ELR (cell line): Measurements from ENCODE around the gene UGT1A4.
"Not testable (repeated sequence)": the region's sequence is repeated elsewhere in the genome, so short reads cannot be mapped to it uniquely, and the experiment has no call there.

Experiments
- DNase-seq: peaks from one replicate; pipeline ENCODE4 v3.0.0-alpha.2; 2015; ENCODE audit warnings: low read depth

UGT1A4 gene

GRCh38 chr2:233700028-233700635, 18.4 kb upstream of the UGT1A4 start:
- DNase-seq = no peak

GRCh38 chr2:233700842-233701241, 17.7 kb upstream of the UGT1A4 start:
- DNase-seq = not testable (repeated sequence)

- no peak for DNase-seq
Measured at GRCh38 chr2:233702238-233702637, 16.3 kb upstream of the UGT1A4 start.

DNA sequence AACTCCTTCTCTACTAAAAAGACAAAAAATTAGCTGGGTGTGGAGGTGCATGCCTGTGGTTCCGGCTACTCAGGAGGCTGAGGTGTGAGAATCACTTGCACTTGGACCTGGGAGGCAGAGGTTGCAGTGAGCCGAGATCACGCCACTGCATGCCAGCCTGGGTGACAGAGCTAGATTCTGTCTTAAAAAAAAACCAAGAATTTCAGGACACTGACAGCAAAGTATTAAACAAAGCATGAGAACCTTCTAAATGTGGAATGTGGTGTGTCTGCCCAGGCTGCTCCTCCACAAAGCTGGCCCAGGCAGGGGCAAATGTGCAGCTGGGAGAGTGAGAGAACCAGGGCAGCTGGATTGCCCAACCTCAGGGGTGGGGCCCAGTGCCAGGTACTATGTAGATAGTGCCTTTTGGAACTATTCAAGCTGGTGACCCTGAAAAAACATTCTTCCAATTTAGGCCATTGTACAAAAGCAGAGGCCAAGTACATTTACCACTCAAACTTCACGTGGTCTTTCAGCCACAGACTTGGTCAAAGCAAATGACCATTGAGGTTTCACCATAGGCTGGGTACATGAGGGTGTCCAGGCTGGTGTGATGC, 12.5 kb upstream of the UGT1A4 start:
- no peak for DNase-seq

DNA sequence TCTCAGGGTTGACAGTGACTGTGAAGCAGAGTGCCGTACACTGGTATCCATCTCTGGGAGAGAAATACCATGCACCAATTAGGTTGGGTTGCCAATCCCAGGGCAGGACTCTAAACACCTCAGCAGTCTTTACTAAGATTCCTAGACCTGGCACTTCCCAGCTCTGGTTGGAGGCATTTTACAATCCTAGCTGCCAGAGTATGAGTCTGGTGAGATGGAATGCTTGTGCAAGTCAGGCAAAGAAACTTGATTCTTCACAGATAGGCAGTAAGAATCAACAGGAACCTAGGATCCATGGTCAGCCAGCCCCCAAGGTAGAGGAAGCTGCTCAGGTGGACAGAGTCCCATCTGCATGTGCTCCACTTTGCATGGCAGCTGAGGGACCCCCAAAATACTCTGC, 11.8 kb upstream of the UGT1A4 start:
- DNase-seq = peak; percentile 13

GRCh38 chr2:233707940-233708644, 10.4 kb upstream of the UGT1A4 start:
- DNase-seq = peak; percentile 19

GRCh38 chr2:233708942-233709341, 9.6 kb upstream of the UGT1A4 start:
- DNase-seq = no peak

DNA sequence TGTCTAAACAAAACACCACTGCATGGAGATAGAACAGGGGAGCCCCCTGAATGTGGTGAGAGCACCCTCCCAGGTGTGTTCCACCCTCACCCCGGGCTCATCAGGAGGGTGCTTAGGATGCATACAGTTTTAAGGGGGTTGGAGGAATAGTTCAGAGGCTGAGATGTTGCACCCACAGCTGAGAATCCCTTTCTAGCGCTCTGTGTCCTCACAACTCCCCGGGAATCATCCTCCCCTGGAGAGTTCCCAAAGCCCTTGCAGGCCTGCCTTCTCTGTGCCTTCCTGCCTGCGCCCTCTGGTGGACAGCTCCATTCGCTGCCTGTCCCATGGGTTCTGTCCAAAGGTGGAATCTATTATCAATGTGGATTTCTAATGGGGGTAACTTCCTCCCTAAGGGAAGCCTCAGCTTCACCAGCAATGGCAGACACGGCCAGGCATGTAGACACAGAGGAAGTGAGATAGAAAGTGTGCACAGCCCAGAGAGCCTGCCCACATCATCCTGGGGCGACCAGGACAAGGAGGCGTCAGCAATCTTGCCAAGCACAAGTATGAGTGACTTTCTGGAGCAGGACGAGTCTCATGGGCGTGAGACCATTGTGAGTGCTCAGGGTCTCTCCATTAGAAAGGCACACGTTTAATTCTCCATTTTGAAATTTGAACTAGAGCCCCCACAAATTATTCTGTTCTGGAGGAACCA, 7.1 kb upstream of the UGT1A4 start:
- DNase-seq = peak; percentile 80

- DNase-seq = no peak
Measured at GRCh38 chr2:233712611-233713261, 5.8 kb upstream of the UGT1A4 start, which contains the start of gene UGT1A5. TSS of gene UGT1A5 (plus strand) at chr2:233712907. CDS start at chr2:233712992, 85 bp downstream.

DNA sequence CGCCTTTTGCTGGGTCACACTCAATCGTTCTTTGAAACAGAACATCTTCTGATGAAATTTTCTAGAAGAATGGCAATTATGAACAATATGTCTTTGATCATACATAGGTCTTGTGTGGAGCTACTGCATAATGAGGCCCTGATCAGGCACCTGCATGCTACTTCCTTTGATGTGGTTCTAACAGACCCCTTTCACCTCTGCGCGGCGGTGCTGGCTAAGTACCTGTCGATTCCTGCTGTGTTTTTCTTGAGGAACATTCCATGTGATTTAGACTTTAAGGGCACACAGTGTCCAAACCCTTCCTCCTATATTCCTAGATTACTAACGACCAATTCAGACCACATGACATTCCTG, 5.3 kb upstream of the UGT1A4 start:
- no peak for DNase-seq

GRCh38 chr2:233714121-233714520, 4.4 kb upstream of the UGT1A4 start:
- peak; percentile 2 for DNase-seq

DNA sequence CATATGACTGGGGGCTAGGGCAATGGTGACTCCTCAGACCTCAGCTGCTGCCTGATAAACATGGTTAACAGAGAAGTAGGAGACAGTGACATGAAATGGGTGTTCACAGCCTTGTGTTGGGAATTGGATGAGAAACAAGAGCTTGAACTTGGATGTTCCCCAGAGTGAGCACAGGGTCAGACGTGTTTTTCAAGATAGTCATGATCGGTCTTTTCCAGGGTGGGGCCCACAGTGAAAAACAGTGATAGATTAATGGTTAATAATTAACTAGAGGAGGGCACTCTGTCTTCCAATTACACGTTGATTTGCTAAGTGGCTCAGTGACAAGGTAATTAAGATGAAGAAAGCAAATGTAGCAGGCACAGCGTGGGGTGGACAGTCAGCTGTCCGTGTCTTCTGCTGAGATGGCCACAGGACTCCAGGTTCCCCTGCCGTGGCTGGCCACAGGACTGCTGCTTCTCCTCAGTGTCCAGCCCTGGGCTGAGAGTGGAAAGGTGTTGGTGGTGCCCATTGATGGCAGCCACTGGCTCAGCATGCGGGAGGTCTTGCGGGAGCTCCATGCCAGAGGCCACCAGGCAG, 10.3 kb downstream of the UGT1A4 start, which contains the start of gene UGT1A3:
UGT1A3 (plus strand) TSS at position 320 of the 579 bp plus-strand sequence; CDS start at position 405, 85 bp downstream.
- DNase-seq = no peak

DNA sequence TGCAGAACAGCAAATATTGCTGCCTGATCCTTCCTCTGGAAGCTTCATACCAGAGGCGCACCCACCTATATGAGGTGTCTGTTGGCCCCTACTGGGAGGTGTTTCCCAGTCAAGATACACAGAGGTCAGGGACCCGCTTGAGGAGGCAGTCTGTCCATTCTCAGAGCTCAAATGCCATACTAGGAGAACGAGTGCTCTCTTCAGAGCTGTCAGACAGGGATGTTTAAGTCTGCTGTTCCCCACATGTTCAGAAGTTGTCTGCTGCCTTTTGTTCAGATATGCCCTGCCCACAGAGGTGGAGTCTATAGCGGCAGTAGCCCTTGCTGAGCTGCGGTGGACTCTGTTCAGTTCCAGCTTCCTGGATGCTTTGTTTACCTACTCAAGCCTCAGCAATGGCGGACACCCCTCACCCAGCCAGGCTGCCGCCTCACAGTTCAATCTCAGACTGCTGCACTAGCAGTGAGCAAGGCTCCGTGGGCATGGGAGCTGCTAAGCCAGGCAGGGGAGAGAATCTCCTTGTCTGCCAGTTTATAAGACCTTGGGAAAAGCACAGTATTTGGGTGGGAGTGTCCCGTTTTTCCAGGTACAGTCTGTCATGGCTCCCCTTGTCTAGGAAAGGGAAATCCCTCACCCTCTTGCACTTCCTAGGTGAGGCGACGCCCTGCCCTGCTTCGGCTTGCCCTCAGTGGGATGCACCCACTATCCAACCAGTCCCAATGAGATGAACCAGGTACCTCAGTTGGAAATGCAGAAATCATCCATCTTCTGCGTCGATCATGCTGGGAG, 18.5 kb downstream of the UGT1A4 start:
- not testable (repeated sequence) for DNase-seq

- DNase-seq = no peak
Measured at GRCh38 chr2:233740870-233741269, 22.3 kb downstream of the UGT1A4 start.

DNA sequence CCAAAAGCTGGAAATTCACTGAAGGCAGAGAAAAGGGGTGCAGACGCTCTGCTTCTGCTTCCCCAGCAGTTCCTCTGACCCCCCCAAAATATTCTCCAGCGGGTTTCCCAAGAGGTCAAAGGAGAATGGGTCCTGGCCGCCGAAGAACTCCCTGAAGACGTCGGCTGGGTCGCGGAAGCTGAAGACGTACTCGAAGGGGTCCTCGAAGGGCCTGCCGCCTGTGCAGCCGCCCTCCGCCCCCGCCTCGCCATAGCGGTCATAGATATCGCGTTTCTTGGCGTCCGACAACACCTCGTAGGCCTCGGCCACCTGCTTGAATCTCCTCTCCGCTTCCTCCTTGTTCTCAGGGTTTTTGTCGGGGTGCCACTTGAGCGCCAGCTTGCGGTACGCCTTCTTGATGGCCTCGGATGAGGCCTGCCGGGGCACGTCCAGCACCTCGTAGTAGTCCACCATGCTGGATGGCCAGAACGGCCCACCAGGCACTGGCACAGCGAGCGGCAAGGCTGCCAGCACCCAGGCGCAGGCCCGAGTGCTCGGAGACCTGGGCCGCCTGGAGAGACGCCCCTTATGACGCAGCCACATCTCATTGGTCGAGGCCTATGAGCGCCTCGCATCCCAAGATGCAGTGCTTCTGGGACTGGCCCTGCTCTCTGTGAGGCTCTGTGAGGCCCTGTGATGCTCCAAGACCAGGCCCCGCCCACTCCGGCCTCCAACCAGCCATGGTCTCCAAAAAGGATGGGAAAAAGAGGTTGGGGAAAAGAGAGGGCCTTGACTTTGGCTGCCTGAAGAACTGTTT, 25.1 kb downstream of the UGT1A4 start:
- no peak for DNase-seq

DNA sequence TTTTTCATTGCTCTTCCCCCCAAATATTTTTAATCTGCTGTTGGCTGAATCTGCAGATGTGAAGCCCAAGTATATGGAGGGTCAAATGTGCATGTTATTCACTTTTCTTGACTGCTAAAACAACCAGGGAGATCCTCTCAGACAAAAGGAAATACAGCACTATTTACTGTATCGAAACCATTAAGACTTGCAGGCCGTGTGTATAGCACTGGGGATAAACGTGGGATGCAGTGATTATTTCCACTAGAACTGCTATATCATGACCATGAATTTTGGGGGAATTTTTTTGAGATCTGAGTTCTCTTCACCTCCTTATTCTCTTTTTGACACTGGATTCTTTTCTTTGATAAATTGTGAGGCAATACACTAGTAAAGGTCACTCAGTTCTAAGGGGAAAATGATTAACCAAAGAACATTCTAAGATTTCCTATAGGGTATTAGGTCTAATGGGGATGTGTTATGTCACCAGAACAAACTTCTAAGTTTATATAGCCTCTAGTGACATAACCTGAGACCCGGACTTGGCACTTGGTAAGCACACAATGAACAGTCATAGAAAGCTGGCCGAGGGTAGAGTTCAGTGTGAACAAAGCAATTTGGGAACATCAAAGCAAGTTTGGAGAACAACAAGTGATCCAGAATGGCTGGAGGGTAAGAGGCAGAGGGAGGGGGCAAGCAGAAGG, 26.7 kb downstream of the UGT1A4 start:
- no peak for DNase-seq

DNA sequence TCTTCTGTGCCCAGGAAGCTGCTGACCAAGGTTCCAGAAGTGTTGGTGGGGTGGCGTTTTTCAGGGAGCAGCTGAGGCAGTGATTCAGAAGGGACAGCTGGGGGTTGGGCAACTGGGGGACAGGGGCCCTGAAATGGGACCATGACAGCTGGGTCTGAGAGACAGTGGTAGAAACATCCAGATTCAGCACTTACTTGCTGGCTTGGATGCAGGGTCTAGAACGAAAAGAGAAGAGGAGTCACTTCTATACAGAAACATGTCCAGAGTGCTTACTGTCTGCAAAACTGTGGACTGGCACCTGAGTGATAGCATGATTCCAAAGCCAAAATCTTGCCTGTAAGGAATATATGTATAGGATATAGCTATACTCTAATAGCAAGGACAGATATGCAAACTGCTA, 27.3 kb downstream of the UGT1A4 start:
- not testable (repeated sequence) for DNase-seq

DNA sequence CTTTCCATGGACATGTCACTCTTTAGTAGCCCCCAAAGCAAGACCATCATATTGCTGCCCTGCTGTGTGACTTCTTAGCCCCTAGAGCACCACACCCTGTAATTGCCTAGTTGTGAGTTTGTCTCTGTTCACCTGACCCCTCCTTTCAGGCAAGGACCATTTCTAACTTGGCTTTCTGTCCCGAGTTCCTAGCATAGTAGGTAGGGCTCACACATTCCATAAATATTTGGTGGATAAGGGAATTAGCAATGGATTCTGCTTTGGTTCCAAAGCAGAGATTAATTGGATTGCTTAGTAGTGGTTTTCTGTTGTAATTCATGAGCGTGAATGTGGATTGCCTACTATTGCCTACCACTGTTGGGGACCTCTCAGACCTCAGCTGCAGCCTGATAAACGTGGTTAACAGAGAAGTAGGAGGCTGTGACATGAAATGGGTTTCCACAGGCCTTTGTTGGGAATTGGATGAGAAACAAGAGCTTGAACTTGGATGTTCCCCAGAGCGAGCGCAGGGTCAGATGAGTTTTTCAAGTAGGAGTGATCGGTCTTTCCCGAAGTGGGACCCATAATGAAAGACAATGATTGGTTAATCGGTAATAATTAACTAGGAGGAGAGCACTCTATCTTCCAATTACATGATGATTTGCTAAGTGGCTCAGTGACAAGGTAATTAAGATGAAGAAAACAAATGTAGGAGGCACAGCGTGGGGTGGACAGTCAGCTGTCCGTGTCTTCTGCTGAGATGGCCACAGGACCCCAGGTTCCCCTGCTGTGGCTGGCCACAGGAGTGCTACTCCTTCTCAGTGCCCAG, 28.1 kb downstream of the UGT1A4 start:
- no peak for DNase-seq

DNA sequence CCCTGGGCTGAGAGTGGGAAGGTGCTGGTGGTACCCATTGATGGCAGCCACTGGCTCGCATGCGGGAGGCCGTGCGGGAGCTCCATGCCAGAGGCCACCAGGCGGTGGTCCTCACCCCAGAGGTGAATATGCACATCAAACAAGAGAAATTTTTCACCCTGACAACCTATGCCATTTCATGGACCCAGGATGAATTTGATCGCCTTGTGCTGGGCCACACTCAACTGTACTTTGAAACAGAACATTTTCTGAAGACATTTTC, 28.7 kb downstream of the UGT1A4 start:
- no peak for DNase-seq
